Naive thymus-derived CD8-positive, alpha-beta T cell (primary cell): ENCODE data around the gene SAMD15. TPM values are rescaled to one million over a fixed set of nuclear protein-coding genes. Genes with fewer than 3 reads are reported as not detected.

Experiments
- ATAC-seq, 2 donors: fragments of 150-1000 bp; cut with Tn5 transposase in 1 of 2; sonication (Bioruptor Pico), chemical (Tn5 transposase) in 1 of 2; 1 replicate in 1 of 2; 2 replicates in 1 of 2; pipeline ENCODE4 v1.10.0; 2021; ENCODE audit warnings: mild to moderate bottlenecking in 2 of 2, moderate library complexity in 2 of 2
- POLR2A ChIA-PET: fragments of 350-600 bp; sonication (Branson Sonifier 250); formaldehyde crosslinking; loops from one replicate; lab custom pipeline; 2021; ENCODE audit warnings: antibody characterized with exemption; lab: Charles Lee
- DNase-seq, 10 donors: peaks; one replicate each; pipeline versions ENCODE4 v3.0.0 to v3.0.0-alpha.2; 2020 to 2022
- H3K27ac Mint-ChIP-seq, 10 donors: one replicate each; pipeline ENCODE4 v1.8.0; 2020 to 2022; ENCODE audit warnings: mild to moderate bottlenecking in 10 of 10, mixed read lengths in 10 of 10, moderate library complexity in 4 of 10, inconsistent platforms in 1 of 10
- H3K27me3 Mint-ChIP-seq, 5 donors: one replicate each; pipeline ENCODE4 v1.8.0; 2021 to 2022; ENCODE audit warnings: mixed read lengths in 5 of 5
- H3K36me3 Mint-ChIP-seq, 3 donors: one replicate each; pipeline ENCODE4 v1.8.0; 2020 to 2022; ENCODE audit warnings: mixed read lengths in 3 of 3, mild to moderate bottlenecking in 2 of 3, inconsistent platforms in 1 of 3
- H3K4me1 Mint-ChIP-seq, 4 donors: one replicate each; pipeline ENCODE4 v1.8.0; 2021 to 2022; ENCODE audit warnings: mixed read lengths in 4 of 4
- H3K4me3 Mint-ChIP-seq, 10 donors: one replicate each; pipeline ENCODE4 v1.8.0; 2020 to 2022; ENCODE audit warnings: mild to moderate bottlenecking in 10 of 10, mixed read lengths in 10 of 10, moderate library complexity in 6 of 10, inconsistent platforms in 1 of 10
- H3K9me3 Mint-ChIP-seq, 9 donors: one replicate each; pipeline ENCODE4 v1.8.0; 2020 to 2022; ENCODE audit warnings: mixed read lengths in 9 of 9, mild to moderate bottlenecking in 3 of 9, inconsistent platforms in 1 of 9, moderate library complexity in 1 of 9
- polyA plus RNA-seq, 3 donors: library from polyadenylated mRNA; unstranded; fragments of 300-500 nt; fragmentation: Illumina TruSeq; gene quantifications; one replicate each; pipeline ENCODE4 v1.2.3, GENCODE V29; 2021
- total RNA-seq, 8 experiments: library from RNA in 2 of 8; stranded (reverse) in 2 of 8; gene quantifications; one replicate each; pipeline ENCODE4 v1.2.3 and lab custom pipeline; 2021 to 2026

Gene SAMD15
- total and polyA plus RNA-seq, 5 experiments from 2014 or later, result 0.07 to 0.44 TPM; not detected in 3

GRCh38 chr14:77426396-77426795 is 49.2 kb downstream of the SAMD15 start:
- DNase-seq (no peak), ATAC-seq (no peak)
- Mint-ChIP-seq H3K36me3 (peaks cover 49 to 99% (median 73%) of the 10 kb centered on the region in 3 donors), H3K4me1 (no peaks in the 10 kb centered on the region), H3K9me3 (peaks cover 0 to 15% (median 0%) of the 10 kb centered on the region in 9 donors), H3K4me3 (no peak overlapping the region), H3K27ac (no peak overlapping the region), H3K27me3 (no peaks in the 10 kb centered on the region)
- POLR2A ChIA-PET, result no interaction called here

GRCh38 chr14:77436042-77436441 is 58.9 kb downstream of the SAMD15 start:
- no peak for ATAC-seq
- no peak for DNase-seq
- POLR2A ChIA-PET, result no interaction called here
- Mint-ChIP-seq H3K9me3 (no peaks in the 10 kb centered on the region), H3K27me3 (no peaks in the 10 kb centered on the region), H3K4me3 (no peak overlapping the region), H3K27ac (no peak overlapping the region), H3K4me1 (no peaks in the 10 kb centered on the region), H3K36me3 (peaks cover 21 to 78% (median 32%) of the 10 kb centered on the region in 3 donors)

DNA sequence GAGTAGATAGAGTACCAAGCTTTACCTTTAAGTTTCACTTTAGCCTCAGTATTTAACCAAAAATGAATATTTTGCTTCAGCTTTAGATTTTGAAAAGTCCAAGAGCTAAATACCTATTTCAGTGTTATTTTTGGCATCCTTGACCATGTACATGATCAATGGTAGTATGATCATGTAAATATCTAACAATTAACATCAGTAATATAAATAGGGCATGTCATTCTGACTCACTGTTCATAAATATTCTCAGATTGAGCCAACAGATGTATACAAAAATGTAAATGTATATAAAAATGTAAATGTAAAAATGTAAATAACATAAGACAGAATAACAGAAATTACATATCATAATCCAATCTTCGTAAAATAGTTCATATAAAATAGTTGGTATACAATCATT is 61.4 kb downstream of the SAMD15 start:
- H3K36me3 Mint-ChIP-seq, result peaks cover 17 to 84% (median 44%) of the 10 kb centered on the region in 3 donors
- no peak overlapping the region for H3K27ac Mint-ChIP-seq
- no peaks in the 10 kb centered on the region for H3K9me3 Mint-ChIP-seq
- no peaks in the 10 kb centered on the region for H3K4me1 Mint-ChIP-seq
- POLR2A ChIA-PET, result no interaction called here
- no peak overlapping the region for H3K4me3 Mint-ChIP-seq
- no peaks in the 10 kb centered on the region for H3K27me3 Mint-ChIP-seq
- no peak for ATAC-seq
- DNase-seq, result no peak

DNA sequence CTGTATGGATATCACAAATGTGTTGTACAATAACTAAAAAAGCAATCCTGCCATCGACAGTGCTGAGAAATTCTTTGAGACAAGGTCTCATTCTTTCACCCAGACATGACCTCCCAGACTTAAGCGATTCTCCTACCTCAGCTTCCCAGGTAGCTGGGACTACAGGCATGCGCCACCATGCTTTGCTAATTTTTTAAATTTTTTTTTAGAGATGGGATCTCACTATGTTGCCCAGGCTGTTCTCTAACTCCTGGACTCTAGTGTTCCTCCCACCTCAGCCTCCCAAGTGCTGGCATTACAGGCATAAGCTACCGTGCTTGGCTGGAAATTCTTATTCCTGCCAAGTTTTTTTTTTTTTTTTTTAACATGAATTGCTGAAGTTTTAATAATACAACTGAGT is 62.7 kb downstream of the SAMD15 start:
- Mint-ChIP-seq H3K27me3 (no peaks in the 10 kb centered on the region), H3K27ac (no peak overlapping the region), H3K9me3 (no peaks in the 10 kb centered on the region), H3K4me3 (no peak overlapping the region), H3K4me1 (no peaks in the 10 kb centered on the region), H3K36me3 (peaks cover 16 to 83% (median 43%) of the 10 kb centered on the region in 3 donors)
- no peak for DNase-seq
- POLR2A ChIA-PET, result no interaction called here
- no peak for ATAC-seq

Other genes with a start within 250 kb of the SAMD15 start
- not detected for gene ZDHHC22, start 235.6 kb upstream of the SAMD15 start, total RNA-seq
- not detected for gene ZDHHC22, start 235.6 kb upstream of the SAMD15 start, polyA plus RNA-seq
- gene TMEM63C, start 195.6 kb upstream of the SAMD15 start, total RNA-seq, result under 1 TPM; 0.66 to 0.83 TPM
- under 1 TPM in 2 of 3 donors, not detected in 1; 0.02 to 0.83 TPM for gene TMEM63C, start 195.6 kb upstream of the SAMD15 start, polyA plus RNA-seq
- not detected for gene NGB, start 106.2 kb upstream of the SAMD15 start, total RNA-seq
- gene NGB, start 106.2 kb upstream of the SAMD15 start, polyA plus RNA-seq, result not detected
- gene POMT2, start 56.5 kb upstream of the SAMD15 start, total RNA-seq, result 10 to 100 TPM; 11.4 to 13.9 TPM
- under 1 TPM; 0.25 to 0.50 (median 0.40) TPM for gene POMT2, start 56.5 kb upstream of the SAMD15 start, polyA plus RNA-seq
- 10 to 100 TPM; 17.9 to 19.6 TPM for gene GSTZ1, start 56.3 kb upstream of the SAMD15 start, total RNA-seq
- 10 to 100 TPM in 1 of 3 donors, 1 to 10 TPM in 2; 8.0 to 10.0 (median 9.9) TPM for gene GSTZ1, start 56.3 kb upstream of the SAMD15 start, polyA plus RNA-seq
- gene TMED8, start 285 bp upstream of the SAMD15 start, total RNA-seq, result 1 to 10 TPM; 7.8 to 8.0 TPM
- gene TMED8, start 285 bp upstream of the SAMD15 start, polyA plus RNA-seq, result 1 to 10 TPM; 1.8 to 3.0 (median 2.1) TPM
- 1 to 10 TPM; 1.6 to 1.9 TPM for gene NOXRED1, start 46.1 kb downstream of the SAMD15 start, total RNA-seq
- under 1 TPM in 1 of 3 donors, not detected in 2; 0.09 TPM for gene NOXRED1, start 46.1 kb downstream of the SAMD15 start, polyA plus RNA-seq
- 10 to 100 TPM; 20.2 to 23.1 TPM for gene VIPAS39, start 80.2 kb downstream of the SAMD15 start, total RNA-seq
- 10 to 100 TPM in 2 of 3 donors, 1 to 10 TPM in 1; 6.1 to 11.1 (median 10.8) TPM for gene VIPAS39, start 80.2 kb downstream of the SAMD15 start, polyA plus RNA-seq
- 100 to 1,000 TPM; 105 to 114 TPM for gene AHSA1, start 80.7 kb downstream of the SAMD15 start, total RNA-seq
- 100 to 1,000 TPM; 112 to 171 (median 123) TPM for gene AHSA1, start 80.7 kb downstream of the SAMD15 start, polyA plus RNA-seq
- not detected for gene ISM2, start 121.4 kb downstream of the SAMD15 start, total RNA-seq
- not detected for gene ISM2, start 121.4 kb downstream of the SAMD15 start, polyA plus RNA-seq
- 10 to 100 TPM; 22.6 to 26.0 TPM for gene SPTLC2, start 239.3 kb downstream of the SAMD15 start, total RNA-seq
- gene SPTLC2, start 239.3 kb downstream of the SAMD15 start, polyA plus RNA-seq, result 10 to 100 TPM; 10.0 to 11.8 (median 11.2) TPM